Activated CD4-positive, alpha-beta T cell treated with anti-CD3 and anti-CD28 coated beads, Interleukin-2, Interleukin-4, amounts not matched to agents 100 ng/mL and 50 ng/mL, durations not matched to agents 16 hours and 8 hours (primary cell): ENCODE results near the gene CCDC127.
"Not testable (repeated sequence)": the region's sequence is repeated elsewhere in the genome, so short reads cannot be mapped to it uniquely, and the experiment has no call there.

Experiments used
- DNase-seq: peaks from one replicate; pipeline ENCODE4 v3.0.0-alpha.2; 2020; ENCODE audit warnings: low spot score

The CCDC127 gene

DNA sequence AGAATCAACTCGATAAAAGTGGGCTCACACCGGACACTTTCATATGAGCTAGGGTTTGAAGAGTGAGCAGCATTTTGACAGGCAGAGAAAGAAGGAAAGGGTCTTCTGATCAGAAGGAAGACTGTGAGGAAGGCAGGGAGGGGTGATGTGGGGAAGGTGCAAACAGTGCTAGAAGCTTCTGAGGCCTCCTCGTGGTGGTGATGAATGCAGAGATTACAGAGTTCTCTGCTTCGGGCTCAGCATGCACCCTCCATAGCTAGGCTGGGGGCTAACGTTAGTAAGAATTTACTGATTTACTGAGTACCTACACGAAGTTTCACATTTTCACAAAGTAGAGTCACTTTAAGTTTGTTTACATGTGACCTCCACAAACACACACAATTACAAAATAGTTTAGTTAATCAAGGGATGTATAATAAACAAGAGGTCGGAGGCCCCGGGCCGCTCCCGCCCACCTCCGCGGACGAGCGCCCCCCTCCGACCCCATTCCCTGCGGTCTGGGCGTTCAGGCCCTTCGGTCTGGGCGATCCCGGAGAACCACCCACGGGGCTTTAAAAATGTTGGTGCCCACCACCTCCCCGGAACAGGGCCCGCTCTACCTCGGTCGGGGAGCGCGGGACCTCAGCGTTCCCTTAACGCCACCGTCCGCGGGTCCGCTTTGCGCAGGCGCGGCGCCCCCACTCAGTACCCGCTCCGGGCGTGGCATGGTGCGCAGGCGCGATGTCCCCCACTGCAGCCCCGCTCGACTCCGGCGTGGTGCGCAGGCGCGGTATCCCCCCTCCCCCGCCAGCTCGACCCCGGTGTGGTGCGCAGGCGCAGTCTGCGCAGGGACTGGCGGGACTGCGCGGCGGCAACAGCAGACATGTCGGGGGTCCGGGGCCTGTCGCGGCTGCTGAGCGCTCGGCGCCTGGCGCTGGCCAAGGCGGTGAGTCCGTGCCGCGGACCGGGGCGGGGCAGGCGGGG lies at the start of gene CCDC127, which contains the start of gene SDHA:
Gene CCDC127, minus strand, starts transcription at position 660 of the 963 bp plus-strand sequence. CDS start 1,304 bp downstream, outside the sequence.
Gene SDHA, plus strand, starts transcription at position 827 of the 963 bp plus-strand sequence. Its CDS starts 36 bp downstream, at position 863.
- DNase-seq: peak; percentile 97

DNA sequence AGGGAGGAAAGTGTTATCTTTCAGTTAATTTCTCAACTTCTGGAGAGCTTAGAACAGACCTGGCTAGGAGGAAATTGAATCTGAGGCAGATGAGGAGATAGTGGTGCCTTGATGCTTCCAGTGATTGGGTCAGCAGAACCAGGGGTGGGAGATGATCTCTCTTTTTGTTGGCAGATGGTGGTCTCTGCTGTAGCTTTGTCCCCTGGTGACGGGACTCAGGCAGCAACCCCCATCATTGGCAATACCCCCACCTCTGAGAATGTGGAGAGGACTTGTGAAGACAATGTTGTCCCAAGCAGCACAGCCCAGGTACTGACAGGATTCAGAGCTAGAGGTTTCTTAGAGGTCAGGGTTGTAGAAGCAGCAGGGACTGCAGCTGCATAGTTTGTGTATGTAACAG lies 49.8 kb upstream of the CCDC127 start:
- DNase-seq: no peak

DNA sequence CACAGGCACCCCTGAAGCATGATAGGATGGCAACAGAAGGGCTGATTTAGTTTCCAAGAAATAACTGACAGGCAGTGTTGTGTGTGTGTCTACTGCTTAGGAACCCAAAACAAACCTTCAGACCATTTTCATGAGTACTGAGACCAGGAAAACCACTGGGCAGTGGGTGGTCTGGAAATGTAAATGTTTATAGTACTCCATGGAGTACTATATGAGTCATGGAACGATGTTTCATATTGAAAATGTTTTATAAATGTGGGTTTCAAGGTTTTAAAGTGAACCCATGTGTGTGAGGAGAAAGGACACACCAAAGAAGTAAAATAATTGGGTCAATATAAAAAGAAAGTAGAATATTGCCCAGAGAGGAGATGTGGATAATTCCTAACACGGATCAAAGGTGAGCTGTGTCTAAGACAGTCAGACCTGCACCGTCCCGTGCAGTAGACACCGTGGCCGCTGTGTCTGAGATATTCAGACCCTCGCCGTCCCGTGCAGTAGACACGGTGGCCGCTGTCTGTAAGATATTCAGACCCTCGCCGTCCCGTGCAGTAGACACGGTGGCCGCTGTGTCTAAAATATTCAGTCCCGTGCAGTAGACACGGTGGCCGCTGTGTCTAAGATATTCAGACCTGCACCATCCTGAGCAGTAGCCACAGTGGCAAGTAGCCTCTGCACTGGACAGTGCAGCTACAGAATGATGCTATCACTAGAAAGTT lies 48.5 kb upstream of the CCDC127 start:
- not testable (repeated sequence) for DNase-seq

GRCh38 chr5:264338-264737 lies 46.4 kb upstream of the CCDC127 start:
- DNase-seq: no peak

- DNase-seq: not testable (repeated sequence)
Observed at GRCh38 chr5:263275-263974, 45.5 kb upstream of the CCDC127 start.

DNA sequence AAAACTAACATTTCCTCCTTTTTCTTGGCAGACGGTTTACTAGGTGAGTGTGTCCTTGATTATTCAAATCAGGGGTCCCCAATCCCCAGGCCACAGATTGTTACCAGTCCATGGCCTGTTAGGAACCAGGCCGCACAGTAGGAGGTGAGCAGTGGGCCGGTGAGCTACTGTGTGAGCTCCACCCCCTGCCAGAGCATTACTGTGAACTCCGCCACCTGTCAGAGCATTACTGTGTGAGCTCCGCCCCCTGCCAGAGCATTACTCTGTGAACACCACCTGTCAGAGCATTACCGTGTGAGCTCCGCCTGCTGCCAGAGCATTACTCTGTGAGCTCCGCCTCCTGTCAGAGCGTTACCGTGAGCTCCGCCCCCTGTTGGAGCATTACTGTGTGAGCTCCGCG lies 39.2 kb upstream of the CCDC127 start:
- no peak for DNase-seq

- not testable (repeated sequence) for DNase-seq
Observed at GRCh38 chr5:256347-256746, 38.4 kb upstream of the CCDC127 start.

DNA sequence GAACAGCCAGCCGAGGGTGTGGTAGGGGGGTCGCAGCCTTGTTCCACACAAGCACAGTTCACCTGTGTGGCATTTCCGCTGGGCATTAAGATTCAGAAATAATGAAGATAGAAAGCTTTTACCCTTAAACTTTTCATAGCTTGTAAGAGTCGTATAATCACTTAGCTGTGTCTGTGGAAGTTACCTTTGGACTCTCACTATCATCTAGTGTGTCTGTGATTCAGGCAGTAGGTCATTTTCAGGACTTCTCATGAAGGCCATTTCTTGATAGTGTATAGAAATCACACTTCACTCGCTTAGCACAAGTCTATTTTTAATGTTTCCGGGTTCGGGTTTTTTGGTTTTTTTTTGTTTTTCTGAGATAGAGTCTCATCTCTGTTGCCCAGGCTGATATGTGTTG lies 37.2 kb upstream of the CCDC127 start:
- not testable (repeated sequence) for DNase-seq

DNA sequence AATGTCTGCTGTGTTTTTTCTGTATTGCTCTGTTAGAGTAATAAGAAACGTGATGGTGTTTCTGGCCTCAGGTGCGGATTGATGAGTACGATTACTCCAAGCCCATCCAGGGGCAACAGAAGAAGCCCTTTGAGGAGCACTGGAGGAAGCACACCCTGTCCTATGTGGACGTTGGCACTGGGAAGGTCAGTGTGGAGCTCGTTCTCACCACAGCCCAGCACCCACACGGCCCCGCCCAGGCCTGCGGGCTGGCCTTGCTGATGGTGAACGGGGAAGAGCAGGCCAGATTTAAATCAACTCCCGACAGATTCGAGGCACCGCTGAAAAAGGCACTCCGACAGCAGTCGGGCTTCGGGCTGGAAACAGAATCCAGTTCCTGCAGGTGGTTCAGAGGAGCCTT lies 36.4 kb upstream of the CCDC127 start:
- not testable (repeated sequence) for DNase-seq

DNA sequence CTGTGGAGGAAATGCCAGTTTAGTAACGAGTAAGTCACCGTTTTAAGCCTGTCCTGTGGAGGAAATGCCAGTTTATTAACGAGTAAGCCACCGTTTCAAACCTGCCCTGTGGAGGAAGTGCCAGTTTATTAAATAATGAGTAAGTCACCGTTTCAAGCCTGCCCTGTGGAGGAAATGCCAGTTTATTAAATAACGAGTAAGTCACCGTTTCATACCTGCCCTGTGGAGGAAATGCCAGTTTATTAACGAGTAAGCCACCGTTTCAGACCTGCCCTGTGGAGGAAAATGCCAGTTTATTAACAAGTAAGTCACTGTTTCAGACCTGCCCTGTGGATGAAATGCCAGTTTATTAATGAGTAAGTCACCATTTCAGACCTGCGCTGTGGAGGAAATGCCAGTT lies 34.6 kb upstream of the CCDC127 start:
- DNase-seq: no peak

DNA sequence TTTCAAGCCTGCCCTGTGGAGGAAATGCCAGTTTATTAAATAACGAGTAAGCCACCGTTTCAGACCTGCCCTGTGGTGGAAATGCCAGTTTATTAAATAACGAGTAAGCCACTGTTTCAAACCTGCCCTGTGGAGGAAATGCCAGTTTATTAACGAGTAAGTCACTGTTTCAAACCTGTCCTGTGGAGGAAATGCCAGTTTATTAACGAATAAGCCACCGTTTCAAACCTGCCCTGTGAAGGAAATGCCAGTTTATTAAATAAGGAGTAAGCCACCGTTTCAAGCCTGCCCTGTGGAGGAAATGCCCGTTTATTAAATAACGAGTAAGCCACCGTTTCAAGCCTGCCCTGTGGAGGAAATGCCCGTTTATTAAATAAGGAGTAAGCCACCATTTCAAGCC lies 34.0 kb upstream of the CCDC127 start:
- DNase-seq: not testable (repeated sequence)

GRCh38 chr5:251538-251937 lies 33.6 kb upstream of the CCDC127 start:
- DNase-seq: not testable (repeated sequence)

DNA sequence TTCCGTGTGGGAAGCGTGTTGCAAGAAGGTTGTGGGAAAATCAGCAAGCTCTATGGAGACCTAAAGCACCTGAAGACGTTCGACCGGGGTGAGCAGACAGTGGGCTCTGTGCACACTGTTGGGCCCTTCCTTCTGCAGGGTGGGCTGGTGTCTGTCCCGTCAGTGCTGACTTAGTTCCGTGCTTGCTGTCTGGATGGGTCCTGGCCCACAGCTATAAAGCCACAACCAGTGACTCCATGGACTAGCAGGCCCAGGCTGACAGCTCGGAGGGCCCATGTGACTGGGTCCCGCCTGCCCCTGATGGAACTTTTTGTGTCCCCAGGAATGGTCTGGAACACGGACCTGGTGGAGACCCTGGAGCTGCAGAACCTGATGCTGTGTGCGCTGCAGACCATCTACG lies 33.1 kb upstream of the CCDC127 start:
- not testable (repeated sequence) for DNase-seq

- not testable (repeated sequence) for DNase-seq
Observed at GRCh38 chr5:250396-250795, 32.4 kb upstream of the CCDC127 start.

DNA sequence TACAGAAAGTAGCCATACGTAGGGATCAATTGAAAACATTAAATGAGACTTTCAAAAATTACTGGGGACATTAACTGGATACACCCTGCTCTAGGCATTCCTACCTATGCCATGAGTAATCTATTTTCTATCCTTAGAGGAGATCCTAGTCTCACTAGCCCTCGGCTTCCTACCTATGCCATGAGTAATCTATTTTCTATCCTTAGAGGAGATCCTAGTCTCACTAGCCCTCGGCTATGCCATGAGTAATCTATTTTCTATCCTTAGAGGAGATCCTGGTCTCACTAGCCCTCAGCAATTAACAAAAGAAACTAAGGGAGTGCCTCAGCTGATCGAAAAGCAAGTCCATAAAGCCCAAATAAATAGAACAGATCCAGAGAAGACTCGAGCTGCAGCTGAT lies 27.8 kb upstream of the CCDC127 start:
- DNase-seq: not testable (repeated sequence)

GRCh38 chr5:243683-244367 lies 25.9 kb upstream of the CCDC127 start:
- not testable (repeated sequence) for DNase-seq

DNA sequence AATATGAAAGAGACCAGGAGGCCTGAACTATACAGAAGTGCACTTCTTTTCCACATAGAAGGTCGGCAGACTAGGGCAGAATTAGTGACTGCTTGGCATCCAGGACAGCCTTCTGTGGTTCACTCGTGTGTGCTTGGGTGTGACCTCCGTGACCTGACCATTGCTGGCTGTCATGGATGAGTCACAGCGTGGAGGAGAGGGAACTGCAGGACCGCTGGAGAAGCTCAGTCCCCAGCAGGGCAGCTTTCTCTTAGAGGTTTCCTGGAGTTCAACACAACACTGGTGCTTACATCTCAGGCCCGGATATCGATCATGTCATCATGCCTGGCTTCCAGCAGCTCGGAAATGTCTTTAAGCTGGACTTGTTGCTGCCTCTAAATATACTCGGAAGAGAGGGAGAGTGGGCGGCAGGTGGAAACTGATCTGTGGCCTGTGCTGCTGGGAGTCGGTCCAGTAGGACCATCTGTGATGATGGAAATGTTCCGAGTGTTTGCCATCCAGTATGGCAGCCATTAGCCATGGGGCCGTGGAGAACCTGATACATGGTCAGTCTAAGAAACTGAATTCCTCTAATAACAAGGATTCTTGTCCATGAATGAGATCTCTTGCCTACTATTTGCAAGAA lies 23.2 kb upstream of the CCDC127 start:
- DNase-seq: not testable (repeated sequence)

- DNase-seq: not testable (repeated sequence)
Observed at GRCh38 chr5:240550-240949, 22.6 kb upstream of the CCDC127 start.

DNA sequence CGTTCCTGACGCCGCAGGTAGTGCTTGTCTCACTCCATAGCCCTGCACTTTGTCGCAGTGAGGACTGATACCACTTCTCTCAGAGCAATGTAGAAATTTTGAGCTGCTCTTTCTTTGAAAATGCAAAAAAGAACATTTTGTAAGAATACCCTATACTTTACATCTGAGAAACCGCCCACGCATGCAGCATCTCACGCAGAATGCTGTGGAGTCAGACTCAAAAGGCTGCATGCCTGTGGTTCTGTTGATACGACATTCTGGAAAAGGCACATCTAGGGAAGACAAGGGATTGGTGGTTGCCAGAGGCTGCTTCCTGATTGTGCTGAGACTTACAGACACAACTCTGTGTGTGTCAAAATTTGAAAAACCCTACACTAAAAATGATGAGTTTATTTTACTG lies 20.0 kb upstream of the CCDC127 start:
- DNase-seq: not testable (repeated sequence)

- DNase-seq: not testable (repeated sequence)
Observed at GRCh38 chr5:235527-235926, 17.6 kb upstream of the CCDC127 start.

DNA sequence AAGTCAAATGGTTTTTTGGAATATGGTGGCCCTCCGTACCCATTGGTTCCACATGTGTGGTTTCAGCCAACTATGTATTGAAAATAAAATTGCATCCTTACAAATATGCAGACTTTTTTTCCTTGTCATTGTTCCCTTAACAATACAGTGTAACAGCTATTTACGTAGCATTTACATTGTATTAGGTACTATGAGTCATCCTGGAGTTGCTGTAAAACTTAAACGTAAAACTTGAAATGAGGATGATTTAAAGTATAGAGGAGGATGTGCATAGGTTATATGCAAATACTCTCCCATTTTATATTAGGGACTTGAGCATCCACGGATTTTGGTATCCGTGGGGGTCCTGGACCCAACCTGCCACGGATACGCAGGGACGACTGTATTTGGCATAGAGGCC lies 16.5 kb upstream of the CCDC127 start:
- no peak for DNase-seq
